Measurements from ENCODE around the gene RFX1.

DNA sequence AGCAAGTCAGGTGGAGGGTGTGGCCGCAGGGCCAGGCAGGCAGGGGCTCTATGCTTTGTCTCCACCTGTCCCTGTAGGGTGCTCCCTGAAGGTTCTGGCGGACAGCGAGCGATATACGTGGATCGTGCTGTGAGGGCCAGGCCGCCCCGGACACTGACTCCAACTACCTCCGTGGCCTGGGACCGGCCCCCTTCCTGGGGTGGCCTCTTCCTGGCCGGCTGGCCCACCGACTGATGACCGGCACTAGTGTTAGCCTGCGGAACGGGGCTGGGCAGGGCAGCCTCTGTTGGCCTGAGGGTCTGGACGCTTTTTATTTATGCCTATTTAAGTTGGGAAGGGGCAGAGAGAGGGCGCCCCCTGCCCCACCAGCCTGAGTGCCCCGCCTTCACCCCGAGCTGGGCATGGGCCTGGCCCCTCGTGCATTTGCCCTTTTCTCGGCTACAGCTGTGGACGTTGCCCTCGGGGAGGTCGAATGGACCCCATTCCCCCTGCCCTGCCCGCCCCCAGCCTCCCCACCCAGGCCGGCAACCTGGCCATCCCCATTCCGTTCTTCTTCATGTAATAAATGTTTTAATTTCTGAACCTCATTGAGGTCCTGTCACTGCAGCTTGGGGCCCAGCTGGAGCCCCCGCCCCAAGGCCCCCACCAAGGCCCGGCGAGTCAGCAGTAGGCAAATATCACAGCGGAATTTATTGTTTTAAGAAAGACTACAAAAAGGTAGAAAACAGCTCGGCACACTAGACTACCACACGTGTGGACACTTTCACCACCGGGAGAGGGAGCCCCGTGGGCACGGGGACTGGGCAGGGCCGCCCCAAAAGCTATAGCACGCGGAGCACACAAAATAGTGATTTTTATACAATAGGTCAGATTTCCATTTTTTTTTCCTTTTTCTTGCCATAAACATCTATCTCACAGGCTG is 45.0 kb downstream of the RFX1 start:
- TF ChIP-seq CTCF (conservative IDR thresholded peaks at IDR 0.05) (no peak), ZFX (IDR thresholded peaks at IDR 0.05) (no peak)
